ENCODE results near the gene NMB.
"Not testable (repeated sequence)": the region's sequence is repeated elsewhere in the genome, so short reads cannot be mapped to it uniquely, and the experiment has no call there.

NMB gene

GRCh38 chr15:84654689-84655453, 3.1 kb downstream of the NMB start:
- peak in 1 of 2 experiments; percentile 31 for DNase-seq

- peak; percentile 21 to 58 for DNase-seq
These were observed 3.9 kb downstream of the NMB start, which contains the start of gene WDR73 for GRCh38 chr15:84653910-84654688. Gene WDR73 (minus strand): TSS chr15:84654283. CDS start chr15:84654274, 9 bp downstream.

GRCh38 chr15:84653584-84653909, 4.5 kb downstream of the NMB start:
- no peak for DNase-seq

GRCh38 chr15:84649706-84650105, 8.3 kb downstream of the NMB start:
- no peak for DNase-seq

GRCh38 chr15:84648539-84648938, 9.5 kb downstream of the NMB start:
- no peak for DNase-seq

- no peak for DNase-seq
These were observed 10.3 kb downstream of the NMB start for GRCh38 chr15:84647726-84648125.

GRCh38 chr15:84645997-84646396, 12.0 kb downstream of the NMB start:
- DNase-seq = no peak

- DNase-seq = no peak
These were observed 12.5 kb downstream of the NMB start for GRCh38 chr15:84645496-84645895.

- DNase-seq = no peak
These were observed 14.2 kb downstream of the NMB start for GRCh38 chr15:84643838-84644237.

GRCh38 chr15:84642640-84643039, 15.4 kb downstream of the NMB start:
- not testable (repeated sequence) for DNase-seq

GRCh38 chr15:84641871-84642270, 16.1 kb downstream of the NMB start:
- DNase-seq = not testable (repeated sequence)

- no peak for DNase-seq
These were observed 19.9 kb downstream of the NMB start for GRCh38 chr15:84638103-84638502.

GRCh38 chr15:84634228-84634837, 23.7 kb downstream of the NMB start:
- DNase-seq = no peak

- peak in 1 of 2 experiments; percentile 15 for DNase-seq
These were observed 24.4 kb downstream of the NMB start for GRCh38 chr15:84633311-84634227.

GRCh38 chr15:84631706-84632272, 26.2 kb downstream of the NMB start:
- no peak for DNase-seq

- DNase-seq = no peak
These were observed 29.0 kb downstream of the NMB start for GRCh38 chr15:84629033-84629432.

GRCh38 chr15:84625123-84625522, 32.9 kb downstream of the NMB start:
- DNase-seq = no peak

- no peak for DNase-seq
These were observed 33.6 kb downstream of the NMB start for GRCh38 chr15:84624359-84624758.

- DNase-seq = no peak
These were observed 36.5 kb downstream of the NMB start for GRCh38 chr15:84621358-84621979.

- DNase-seq = no peak
These were observed 37.4 kb downstream of the NMB start for GRCh38 chr15:84620626-84621025.

GRCh38 chr15:84616235-84616634, 41.8 kb downstream of the NMB start:
- DNase-seq = no peak

GRCh38 chr15:84611631-84612030, 46.4 kb downstream of the NMB start:
- DNase-seq = no peak
